ENCODE results near the gene RNF223.
"Not testable (repeated sequence)": the region's sequence is repeated elsewhere in the genome, so short reads cannot be mapped to it uniquely, and the experiment has no call there.

The RNF223 gene

GRCh38 chr1:1069711-1070676, 4.1 kb downstream of the RNF223 start:
- DNase-seq: no peak

- no peak for DNase-seq
Observed at GRCh38 chr1:1069056-1069710, 4.9 kb downstream of the RNF223 start.

DNA sequence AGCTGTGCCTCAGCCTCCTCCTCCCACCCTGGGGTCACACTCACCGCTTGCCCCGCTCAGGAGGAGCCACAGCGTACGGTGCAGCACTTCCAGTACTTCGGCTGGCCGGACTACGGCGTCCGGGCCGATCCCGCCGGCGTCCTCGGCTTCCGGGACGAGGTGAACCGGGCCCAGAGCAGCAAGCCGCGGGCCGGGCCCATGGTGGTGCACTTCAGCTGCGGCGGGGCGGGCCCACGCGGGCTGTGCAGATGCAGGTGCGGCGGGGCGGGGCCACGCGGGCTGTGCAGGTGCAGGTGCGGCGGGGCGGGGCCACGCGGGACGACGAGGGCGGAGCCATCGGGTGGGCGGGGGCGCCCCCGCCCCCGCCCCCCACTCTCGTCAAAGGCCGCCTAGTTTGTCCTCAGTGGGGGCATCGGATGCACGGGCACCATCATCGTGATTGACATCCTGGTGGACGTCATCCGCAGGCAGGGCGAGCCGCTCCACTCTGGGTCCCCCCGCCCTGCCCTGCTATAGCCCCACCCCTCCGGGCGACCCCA, 5.5 kb downstream of the RNF223 start:
- DNase-seq: no peak

DNA sequence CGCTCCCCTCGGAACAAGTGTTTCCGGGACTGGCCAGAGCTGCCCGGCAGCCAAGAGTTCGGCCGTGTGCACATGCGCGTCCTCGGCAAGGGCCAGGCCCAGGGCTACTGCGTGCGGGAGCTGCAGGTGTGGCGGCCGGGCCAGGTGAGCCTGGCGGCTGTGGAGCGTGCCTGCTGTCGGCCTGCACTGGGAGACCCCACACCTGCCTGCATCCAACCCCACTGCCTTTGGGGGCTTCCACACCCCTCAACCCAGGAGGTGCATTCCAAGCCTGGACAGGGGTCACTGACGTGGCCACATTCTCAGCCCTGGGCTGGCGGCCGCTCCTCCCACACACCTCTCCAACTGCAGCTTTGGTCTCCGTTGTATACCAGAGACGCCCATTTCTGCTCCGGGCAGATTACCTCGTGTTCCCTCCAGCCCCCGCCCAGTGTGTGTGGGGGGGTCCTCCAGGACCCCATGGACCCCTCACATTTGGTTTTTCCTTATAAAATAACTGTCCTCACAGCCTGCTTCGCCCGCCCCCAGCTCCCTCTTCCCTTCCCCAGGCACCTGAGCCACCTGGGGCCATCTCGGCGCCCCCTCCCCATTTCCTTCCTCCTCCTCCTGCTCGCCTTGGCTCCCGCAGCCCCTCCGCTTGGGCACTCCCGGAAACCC, 6.1 kb downstream of the RNF223 start:
- DNase-seq: no peak

- DNase-seq: no peak
Observed at GRCh38 chr1:1067284-1067859, 6.7 kb downstream of the RNF223 start.

- no peak for DNase-seq
Observed at GRCh38 chr1:1066403-1067283, 7.5 kb downstream of the RNF223 start.

- not testable (repeated sequence) for DNase-seq
Observed at GRCh38 chr1:1065940-1066304, 8.2 kb downstream of the RNF223 start.

DNA sequence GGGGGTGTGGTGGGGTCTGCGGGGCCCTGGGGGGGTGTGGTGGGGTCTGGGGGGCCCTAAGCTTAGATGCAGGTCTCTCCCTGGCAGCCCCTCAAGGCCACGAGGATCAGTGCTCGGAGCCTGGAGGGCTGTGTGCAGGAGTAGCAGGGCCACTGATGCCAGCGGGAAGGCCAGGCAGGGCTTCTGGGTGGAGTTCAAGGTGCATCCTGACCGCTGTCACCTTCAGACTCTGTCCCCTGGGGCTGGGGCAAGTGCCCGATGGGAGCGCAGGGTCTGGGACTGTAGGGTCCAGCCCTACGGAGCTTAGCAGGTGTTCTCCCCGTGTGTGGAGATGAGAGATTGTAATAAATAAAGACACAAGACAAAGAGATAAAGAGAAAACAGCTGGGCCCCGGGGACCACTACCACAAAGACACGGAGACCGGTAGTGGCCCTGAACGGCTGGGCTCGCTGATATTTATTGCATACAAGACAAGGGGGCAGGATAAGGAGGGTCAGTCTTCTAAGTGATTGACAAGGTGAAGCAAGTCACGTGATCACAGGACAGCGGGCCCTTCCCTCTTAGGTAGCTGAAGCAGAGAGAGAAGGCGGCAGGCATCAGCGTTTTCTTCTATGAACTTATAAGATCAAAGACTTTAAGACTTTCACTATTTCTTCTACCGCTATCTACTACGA, 8.7 kb downstream of the RNF223 start:
- no peak for DNase-seq

- DNase-seq: no peak
Observed at GRCh38 chr1:1063945-1064831, 9.9 kb downstream of the RNF223 start.

DNA sequence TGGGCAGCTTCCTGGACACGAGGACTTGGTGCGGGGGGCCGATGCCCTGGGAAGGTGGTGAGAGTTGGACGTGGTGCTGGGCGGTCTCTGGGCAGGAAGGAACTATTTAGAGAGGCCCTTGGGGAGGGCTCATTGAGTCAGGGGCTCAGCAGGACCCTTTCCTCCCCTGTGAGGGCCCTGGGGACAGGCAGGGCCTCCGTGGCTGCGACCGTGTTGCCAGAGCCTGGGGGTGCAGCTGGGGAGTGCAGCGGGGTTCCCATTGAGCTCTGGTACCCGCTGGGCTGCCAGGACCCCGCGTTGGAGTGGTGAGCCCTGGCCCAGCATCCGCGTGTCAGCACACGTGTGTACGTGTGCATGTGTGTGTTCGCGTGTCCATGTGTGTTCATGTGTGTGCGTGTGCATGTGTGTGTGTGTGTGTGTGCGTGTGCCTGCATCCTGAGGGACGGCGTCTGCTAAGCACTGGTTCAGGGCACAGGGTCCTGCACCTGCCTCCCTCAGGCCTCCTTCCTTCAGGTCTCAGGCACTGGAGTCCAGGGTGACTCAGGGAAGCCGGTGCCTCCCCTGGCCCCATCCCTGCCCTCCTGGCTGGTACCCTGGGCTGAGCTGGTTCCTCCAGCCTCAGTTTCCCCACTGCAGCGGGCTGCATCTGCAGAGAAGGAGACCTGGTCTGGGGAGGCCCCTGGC, 10.7 kb downstream of the RNF223 start:
- no peak for DNase-seq

GRCh38 chr1:1062348-1063163, 11.6 kb downstream of the RNF223 start:
- DNase-seq: no peak

GRCh38 chr1:1061682-1062345, 12.3 kb downstream of the RNF223 start:
- no peak for DNase-seq

DNA sequence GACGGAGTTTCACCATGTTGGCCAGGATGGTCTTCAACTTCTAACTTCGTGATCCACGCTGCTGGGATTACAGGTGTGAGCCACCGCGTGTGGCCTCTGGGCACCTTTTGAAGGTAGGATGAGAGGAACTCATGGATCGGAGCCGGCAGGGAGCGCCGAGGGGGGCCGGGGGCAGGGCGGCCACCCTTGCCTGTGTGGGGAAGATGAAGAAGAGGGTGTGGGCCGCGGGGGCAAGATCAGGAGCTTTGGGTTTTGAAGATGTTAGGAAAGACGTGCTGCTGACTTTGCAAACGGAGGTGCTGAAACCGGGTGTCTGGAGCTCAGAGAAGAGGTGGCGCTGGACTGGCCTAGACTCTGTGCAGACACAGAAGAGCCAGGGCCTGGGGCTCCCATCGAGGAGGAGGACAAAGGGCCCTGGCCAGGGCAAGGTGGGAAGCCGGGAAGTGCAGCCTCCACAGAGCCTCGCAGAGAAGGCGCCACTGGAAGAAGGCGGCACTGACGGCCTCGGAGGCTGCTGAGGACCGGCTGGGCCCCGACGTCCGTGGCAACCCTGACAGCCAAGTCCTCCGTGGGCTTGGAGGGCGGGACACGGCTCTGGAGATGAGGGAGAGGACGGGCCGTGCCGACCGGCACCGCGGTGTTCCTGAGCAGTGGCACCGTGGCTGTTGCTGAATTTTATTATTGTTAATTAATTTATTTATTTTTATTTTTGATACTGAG, 13.7 kb downstream of the RNF223 start:
- no peak for DNase-seq

DNA sequence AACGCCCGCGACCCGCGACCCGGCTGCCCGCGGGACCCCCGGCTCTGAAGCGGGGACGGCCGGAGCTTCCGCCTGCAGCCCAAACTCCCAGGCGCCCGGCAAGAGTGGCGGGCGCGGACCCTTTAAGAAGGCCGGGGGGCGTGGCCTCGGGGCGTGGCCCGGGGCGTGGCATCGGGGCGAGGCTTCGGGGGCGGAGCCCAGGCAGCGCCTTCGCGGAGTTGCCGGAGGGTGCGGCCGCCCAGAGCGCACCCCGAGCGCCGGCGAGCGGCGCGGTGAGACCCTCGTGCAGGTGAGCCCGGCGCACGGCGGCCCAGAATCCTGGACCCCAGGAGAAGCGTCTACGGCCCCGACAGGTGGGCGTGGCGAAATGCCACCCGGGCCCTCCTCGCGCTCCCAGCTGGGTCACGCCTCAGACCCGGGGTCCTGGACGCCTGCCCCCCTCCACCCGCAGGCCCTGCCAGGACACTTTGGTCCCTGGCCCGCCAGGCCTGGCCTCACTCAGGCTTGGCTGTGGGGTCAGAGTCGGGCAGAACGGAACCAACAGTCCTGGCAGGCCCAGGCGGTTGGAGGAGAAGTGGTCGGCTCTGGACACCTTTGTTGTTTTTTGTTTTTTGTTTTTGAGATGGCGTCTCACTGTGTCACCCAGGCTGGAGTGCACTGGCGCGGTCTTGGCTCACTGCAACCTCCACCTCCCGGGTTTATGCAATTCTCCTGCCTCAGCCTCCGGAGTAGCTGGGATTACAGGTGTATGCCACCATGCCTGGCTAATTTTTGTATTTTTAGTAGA, 14.4 kb downstream of the RNF223 start:
- DNase-seq: no peak

DNA sequence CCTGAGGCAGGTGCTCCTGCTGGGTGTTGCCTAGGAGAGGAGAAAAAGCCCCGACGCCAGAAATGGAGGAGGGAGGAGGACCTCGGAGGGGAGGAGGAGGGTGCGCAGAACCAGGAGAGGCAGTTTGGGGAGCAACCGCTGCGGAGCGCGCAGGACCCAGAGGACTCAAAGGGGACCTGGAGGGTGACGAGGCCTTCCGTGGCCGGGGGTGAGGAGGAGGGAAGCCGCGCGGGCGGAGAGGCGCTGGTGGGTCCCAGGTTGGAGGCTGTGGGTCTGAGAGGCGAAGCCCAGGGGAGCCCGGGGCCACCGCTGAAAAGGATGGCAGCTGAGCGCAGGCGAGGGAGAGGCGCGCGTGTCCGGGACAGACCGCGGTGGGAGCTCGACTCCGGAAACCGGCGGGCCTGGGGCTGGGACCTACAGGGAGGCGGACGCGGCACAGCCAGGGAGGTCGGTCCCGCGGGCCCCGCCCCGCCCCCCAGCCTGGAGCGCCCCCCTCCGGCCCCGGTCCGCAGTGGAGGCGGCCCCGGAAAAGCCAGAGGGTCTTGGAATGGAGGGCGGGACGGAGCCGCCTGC, 15.1 kb downstream of the RNF223 start:
- DNase-seq: no peak

All from NCI-H187 treated with DMSO at 0.1 percent for 48 hours (cell line).